Cardiac fibroblast (primary cell): ENCODE measurements around the gene LINC00237.

ENCODE experiments used
- DNase-seq, 2 donors: peaks; one replicate each; pipeline versions ENCODE4 v3.0.0 to v3.0.0-alpha.2; 2010; ENCODE audit warnings: low read depth in 2 of 2
- H3K4me3 ChIP-seq, 2 donors: replicated peaks in 1 of 2; 1 replicate in 1 of 2; 2 replicates in 1 of 2; pipeline ENCODE4 v1.5.1; 2011; ENCODE audit warnings: low read depth in 2 of 2, low read length in 2 of 2, mild to moderate bottlenecking in 2 of 2, moderate library complexity in 1 of 2
- CTCF ChIP-seq: IDR thresholded peaks from one replicate; pipeline ENCODE4 v1.5.1; 2011; ENCODE audit warnings: low read depth, mild to moderate bottlenecking, low read length, inconsistent platforms

Gene LINC00237

DNA sequence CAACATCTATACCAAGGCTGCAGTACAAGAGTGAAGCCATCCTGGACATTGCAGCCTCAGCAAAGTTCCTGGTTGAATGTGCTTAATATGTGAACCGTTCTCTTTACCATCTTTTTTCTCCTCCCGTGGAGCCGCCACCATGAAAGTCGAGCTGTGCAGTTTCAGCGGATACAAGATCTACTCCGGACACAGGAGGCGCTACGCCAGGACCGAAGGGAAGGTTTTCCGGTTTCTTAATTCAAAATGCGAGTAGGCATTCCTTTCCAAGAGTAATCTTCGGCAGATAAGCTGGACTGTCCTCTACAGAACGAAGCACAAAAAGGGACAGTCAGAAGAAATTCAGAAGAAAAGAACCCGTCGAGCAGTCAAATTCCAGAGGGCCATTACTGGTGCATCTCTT is 8.4 kb upstream of the LINC00237 start:
- no peak for TF ChIP-seq CTCF
- DNase-seq = no peak
- no peak overlapping the region for H3K4me3 ChIP-seq

- DNase-seq = no peak
- no peak overlapping the region for H3K4me3 ChIP-seq
- no peak for TF ChIP-seq CTCF
Measured at GRCh38 chr20:21113697-21114096, 7.5 kb upstream of the LINC00237 start.

- no peak overlapping the region for H3K4me3 ChIP-seq
- no peak for TF ChIP-seq CTCF
- no peak for DNase-seq
Measured at GRCh38 chr20:21111416-21111815, 5.3 kb upstream of the LINC00237 start.

DNA sequence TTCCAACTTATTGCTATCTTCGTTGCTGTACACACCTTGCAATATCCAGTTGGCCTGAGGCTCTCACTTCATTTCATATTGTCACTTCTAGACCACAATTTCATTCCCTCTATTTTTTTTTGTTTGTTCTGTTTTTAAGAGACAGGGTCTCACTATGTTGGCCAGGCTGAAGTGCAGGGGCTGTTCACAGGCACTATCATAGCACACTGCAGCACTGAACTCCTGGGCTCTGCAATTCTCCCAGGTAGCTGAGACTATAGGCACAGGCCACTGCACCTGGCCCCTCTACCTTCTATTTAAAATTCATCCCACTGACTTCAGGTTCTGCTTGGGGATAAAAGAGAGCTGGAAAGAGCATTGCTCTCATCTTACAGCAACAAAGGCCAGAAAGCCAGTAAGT is 4.7 kb upstream of the LINC00237 start:
- no peak for TF ChIP-seq CTCF
- DNase-seq = no peak
- no peak overlapping the region for H3K4me3 ChIP-seq

GRCh38 chr20:21109144-21109543 is 3.0 kb upstream of the LINC00237 start:
- peak in 1 of 2 donors; percentile 35 for DNase-seq
- no peak overlapping the region for H3K4me3 ChIP-seq
- no peak for TF ChIP-seq CTCF

DNA sequence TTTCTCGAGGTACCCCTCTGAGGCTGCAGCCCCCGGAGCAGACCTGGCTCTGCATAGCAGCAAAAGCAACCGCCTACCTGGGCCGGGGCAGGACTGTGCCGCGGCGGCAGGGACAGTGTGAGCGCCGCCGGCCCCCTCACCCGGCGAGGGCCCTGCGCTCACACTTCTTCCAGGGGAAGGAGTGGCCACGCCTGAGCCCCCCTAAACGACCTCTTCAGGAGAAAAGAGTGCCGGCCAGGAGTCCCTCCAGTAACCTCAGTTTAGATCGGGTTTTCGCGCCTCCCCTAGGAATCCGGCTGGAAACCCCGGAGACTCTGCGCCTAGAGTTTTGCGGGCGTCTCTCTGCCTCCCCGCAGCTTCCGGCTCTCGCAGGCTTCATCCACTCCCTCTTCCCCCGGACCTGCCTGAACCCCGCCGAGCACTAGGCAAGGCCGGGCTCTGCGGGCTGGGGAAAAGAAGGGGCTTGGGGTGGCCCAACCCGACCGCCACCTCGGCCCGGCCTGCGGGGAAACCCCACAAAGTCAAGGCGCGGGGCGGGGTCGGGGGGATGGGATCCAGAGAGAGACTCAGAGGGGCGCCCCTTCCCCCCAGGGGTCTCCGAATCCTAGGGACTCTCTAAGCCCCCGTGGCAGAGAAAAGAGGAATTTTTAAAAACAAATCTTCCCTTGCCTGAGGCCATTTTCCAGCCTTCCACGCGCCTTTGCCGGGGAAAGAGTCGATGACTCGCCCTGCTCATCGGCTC is 558 bp downstream of the LINC00237 start:
- TF ChIP-seq CTCF = no peak
- H3K4me3 ChIP-seq = no peak overlapping the region
- DNase-seq = no peak

- TF ChIP-seq CTCF = no peak
- H3K4me3 ChIP-seq = no peak overlapping the region
- no peak for DNase-seq
Measured at GRCh38 chr20:21104921-21105320, 1.2 kb downstream of the LINC00237 start.
